K562 (cell line): Measurements from ENCODE around the gene POR. TPM values are rescaled to one million over a fixed set of nuclear protein-coding genes. Genes with fewer than 3 reads are reported as not detected.
A peak's percentile ranks its signal among the peaks of the same experiment; 100 is the strongest.

Source experiments
- CAMTA2 ChIP-seq: fragments of 250-450 bp; sonication (Bioruptor Pico); conservative IDR thresholded peaks from 2 replicates; pipeline ENCODE4 v1.5.1; 2022
- CC2D1A ChIP-seq: fragments of 450-650 bp; IDR thresholded peaks from 2 replicates; pipeline ENCODE4 v1.6.1; 2017; ENCODE audit warnings: mild to moderate bottlenecking
- DDX20 ChIP-seq: fragments of 450-650 bp; IDR thresholded peaks from 2 replicates; pipeline ENCODE4 v1.6.1; 2016; ENCODE audit warnings: missing genetic modification characterization, low read depth, mild to moderate bottlenecking, missing compliant biosample characterization, moderate library complexity
- GATAD2B ChIP-seq: fragments of 450-650 bp; IDR thresholded peaks from 2 replicates; pipeline ENCODE4 v1.6.1; 2017; ENCODE audit warnings: mild to moderate bottlenecking, borderline replicate concordance
- MAFK ChIP-seq: IDR thresholded peaks from 2 replicates; pipeline ENCODE4 v1.6.1; 2011; ENCODE audit warnings: low read length, improper control_type of control experiment
- MTA2 ChIP-seq: fragments of 450-650 bp; IDR thresholded peaks from 2 replicates; pipeline ENCODE4 v1.6.1; 2016; ENCODE audit warnings: low read depth
- NEUROD1 ChIP-seq: fragments of 150-350 bp; IDR thresholded peaks from 2 replicates; pipeline ENCODE4 v1.6.1; 2014; ENCODE audit warnings: borderline replicate concordance, low read length, low read depth; ENCODE audit not compliant: partially characterized antibody
- NFXL1 ChIP-seq: fragments of 450-650 bp; formaldehyde crosslinking; IDR thresholded peaks from 2 replicates; pipeline ENCODE4 v1.4.0; 2021; ENCODE audit warnings: mild to moderate bottlenecking
- POLR2G ChIP-seq: fragments of 200-400 bp; formaldehyde crosslinking; IDR thresholded peaks from 2 replicates; pipeline ENCODE4 v1.6.1; 2017; ENCODE audit warnings: low read depth, mild to moderate bottlenecking, antibody characterized with exemption, low read length, moderate library complexity
- SIN3B ChIP-seq: fragments of 450-650 bp; IDR thresholded peaks from 2 replicates; pipeline ENCODE4 v1.6.1; 2017; ENCODE audit warnings: low read depth, mild to moderate bottlenecking, moderate library complexity
- SMARCB1 ChIP-seq: IDR thresholded peaks from 2 replicates; pipeline ENCODE4 v1.6.1; 2011; ENCODE audit warnings: improper control_type of control experiment, low read depth; ENCODE audit not compliant: insufficient read length
- U2AF1 ChIP-seq: fragments of 200-400 bp; formaldehyde crosslinking; optimal IDR thresholded peaks from 2 replicates; pipeline ENCODE3; 2017; ENCODE audit warnings: mild to moderate bottlenecking, low read depth, low read length, moderate library complexity
- ZNF184 ChIP-seq: sonication (generic); formaldehyde crosslinking; IDR thresholded peaks from 2 replicates; pipeline ENCODE4 v1.5.0; 2020; ENCODE audit warnings: missing genetic modification reagents
- ZNF583 ChIP-seq: fragments of 250-450 bp; sonication (Bioruptor Pico); IDR thresholded peaks from 2 replicates; pipeline ENCODE4 v1.4.0; 2020
- polyA plus RNA-seq, 8 experiments: library from polyadenylated mRNA; depleted of rRNA in 4 of 8; stranded (reverse) in 5 of 8; unstranded in 3 of 8; fragments of >200 nt; fragmentation: Nextera tagmentation in 2 of 8; fragmentation: Illumina TruSeq in 1 of 8; extraction: Ambion mirVana in 2 of 8; extraction: Trizol in 1 of 8; gene quantifications; 2 replicates each; pipeline versions ENCODE4 v1.2.1 to v1.2.3, GENCODE V29; 2011 to 2014; ENCODE audit warnings: inconsistent platforms in 1 of 8, missing spikeins in 1 of 8
- total RNA-seq, 7 experiments: library from RNA; depleted of rRNA in 6 of 7; stranded (reverse); fragments of >200 nt in 6 of 7; fragmentation: Illumina TruSeq in 2 of 7; extraction: Trizol in 2 of 7; gene quantifications; 2 replicates each; pipeline versions ENCODE4 v1.2.1 to v1.2.3, GENCODE V29; 2011 to 2021; ENCODE audit warnings: low replicate concordance in 1 of 7
- TF ChIP-seq, protein P1 (sequence below): fragments of 450-650 bp; conservative IDR thresholded peaks from 2 replicates; pipeline ENCODE4 v1.6.1; 2016; ENCODE audit warnings: missing genetic modification characterization, low read depth, mild to moderate bottlenecking, control low read depth, missing compliant biosample characterization
- TF ChIP-seq, protein P2 (sequence below), 2 experiments: fragments of 450-650 bp in 1 of 2; sonication (generic) in 1 of 2; formaldehyde crosslinking in 1 of 2; IDR thresholded peaks; 2 replicates each; pipeline versions ENCODE4 v1.7.1 to v1.9.0; 2016 to 2022; ENCODE audit warnings: inconsistent platforms in 1 of 2, mild to moderate bottlenecking in 1 of 2, missing genetic modification reagents in 1 of 2
- TF ChIP-seq, protein P3 (sequence below): fragments of 450-650 bp; IDR thresholded peaks from 2 replicates; pipeline ENCODE4 v1.6.1; 2017; ENCODE audit warnings: mild to moderate bottlenecking, moderate library complexity

Gene POR
- total and polyA plus RNA-seq, 9 of the 15 experiments (the other 6 are each of a cell fraction or from before 2014, with no cell fraction given) = 4.7 to 142 (median 40.8) TPM

DNA sequence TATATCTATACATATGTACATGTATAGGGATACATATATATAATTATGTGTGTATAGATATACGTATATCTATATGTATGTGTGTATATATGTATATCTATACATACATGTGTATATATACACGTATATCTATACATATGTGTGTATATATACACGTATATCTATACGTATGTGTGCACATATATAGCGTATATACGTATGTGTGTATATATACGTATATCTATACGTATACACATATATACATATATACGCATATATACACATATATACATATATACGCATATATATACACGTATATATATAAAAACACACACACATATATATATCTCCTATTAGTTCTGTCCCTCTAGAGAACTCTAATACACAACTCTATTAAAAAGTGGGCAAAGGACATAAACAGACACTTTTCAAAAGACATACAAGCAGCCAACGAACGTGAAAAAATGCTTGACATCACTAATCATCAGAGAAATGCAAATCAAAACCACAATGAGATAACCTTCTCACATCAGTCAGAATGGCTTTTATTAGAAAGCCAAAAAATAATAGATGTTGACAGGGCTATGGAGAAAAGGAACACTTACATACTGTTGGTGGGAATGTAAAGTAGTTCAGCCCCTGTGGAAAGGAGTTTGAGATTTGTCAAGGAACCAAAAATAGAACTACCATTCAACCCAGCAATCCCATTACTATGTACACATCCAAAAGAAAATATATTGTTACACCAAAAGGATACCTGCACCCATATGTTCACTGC, 101.4 kb downstream of the POR start (continued):
- no peak for TF ChIP-seq SMARCB1
- TF ChIP-seq, protein P1, sequence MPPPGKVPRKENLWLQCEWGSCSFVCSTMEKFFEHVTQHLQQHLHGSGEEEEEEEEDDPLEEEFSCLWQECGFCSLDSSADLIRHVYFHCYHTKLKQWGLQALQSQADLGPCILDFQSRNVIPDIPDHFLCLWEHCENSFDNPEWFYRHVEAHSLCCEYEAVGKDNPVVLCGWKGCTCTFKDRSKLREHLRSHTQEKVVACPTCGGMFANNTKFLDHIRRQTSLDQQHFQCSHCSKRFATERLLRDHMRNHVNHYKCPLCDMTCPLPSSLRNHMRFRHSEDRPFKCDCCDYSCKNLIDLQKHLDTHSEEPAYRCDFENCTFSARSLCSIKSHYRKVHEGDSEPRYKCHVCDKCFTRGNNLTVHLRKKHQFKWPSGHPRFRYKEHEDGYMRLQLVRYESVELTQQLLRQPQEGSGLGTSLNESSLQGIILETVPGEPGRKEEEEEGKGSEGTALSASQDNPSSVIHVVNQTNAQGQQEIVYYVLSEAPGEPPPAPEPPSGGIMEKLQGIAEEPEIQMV (tag) = no peak
- TF ChIP-seq, protein P2, sequence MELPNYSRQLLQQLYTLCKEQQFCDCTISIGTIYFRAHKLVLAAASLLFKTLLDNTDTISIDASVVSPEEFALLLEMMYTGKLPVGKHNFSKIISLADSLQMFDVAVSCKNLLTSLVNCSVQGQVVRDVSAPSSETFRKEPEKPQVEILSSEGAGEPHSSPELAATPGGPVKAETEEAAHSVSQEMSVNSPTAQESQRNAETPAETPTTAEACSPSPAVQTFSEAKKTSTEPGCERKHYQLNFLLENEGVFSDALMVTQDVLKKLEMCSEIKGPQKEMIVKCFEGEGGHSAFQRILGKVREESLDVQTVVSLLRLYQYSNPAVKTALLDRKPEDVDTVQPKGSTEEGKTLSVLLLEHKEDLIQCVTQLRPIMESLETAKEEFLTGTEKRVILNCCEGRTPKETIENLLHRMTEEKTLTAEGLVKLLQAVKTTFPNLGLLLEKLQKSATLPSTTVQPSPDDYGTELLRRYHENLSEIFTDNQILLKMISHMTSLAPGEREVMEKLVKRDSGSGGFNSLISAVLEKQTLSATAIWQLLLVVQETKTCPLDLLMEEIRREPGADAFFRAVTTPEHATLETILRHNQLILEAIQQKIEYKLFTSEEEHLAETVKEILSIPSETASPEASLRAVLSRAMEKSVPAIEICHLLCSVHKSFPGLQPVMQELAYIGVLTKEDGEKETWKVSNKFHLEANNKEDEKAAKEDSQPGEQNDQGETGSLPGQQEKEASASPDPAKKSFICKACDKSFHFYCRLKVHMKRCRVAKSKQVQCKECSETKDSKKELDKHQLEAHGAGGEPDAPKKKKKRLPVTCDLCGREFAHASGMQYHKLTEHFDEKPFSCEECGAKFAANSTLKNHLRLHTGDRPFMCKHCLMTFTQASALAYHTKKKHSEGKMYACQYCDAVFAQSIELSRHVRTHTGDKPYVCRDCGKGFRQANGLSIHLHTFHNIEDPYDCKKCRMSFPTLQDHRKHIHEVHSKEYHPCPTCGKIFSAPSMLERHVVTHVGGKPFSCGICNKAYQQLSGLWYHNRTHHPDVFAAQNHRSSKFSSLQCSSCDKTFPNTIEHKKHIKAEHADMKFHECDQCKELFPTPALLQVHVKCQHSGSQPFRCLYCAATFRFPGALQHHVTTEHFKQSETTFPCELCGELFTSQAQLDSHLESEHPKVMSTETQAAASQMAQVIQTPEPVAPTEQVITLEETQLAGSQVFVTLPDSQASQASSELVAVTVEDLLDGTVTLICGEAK (IDR thresholded peaks at IDR 0.05) = no peak
- TF ChIP-seq, protein P2 (CRISPR knock-in tag; IDR thresholded peaks at IDR 0.05) = no peak
- TF ChIP-seq SIN3B = no peak
- no peak for TF ChIP-seq ZNF184 (CRISPR knock-in tag)
- no peak for TF ChIP-seq GATAD2B
- TF ChIP-seq, protein P3, sequence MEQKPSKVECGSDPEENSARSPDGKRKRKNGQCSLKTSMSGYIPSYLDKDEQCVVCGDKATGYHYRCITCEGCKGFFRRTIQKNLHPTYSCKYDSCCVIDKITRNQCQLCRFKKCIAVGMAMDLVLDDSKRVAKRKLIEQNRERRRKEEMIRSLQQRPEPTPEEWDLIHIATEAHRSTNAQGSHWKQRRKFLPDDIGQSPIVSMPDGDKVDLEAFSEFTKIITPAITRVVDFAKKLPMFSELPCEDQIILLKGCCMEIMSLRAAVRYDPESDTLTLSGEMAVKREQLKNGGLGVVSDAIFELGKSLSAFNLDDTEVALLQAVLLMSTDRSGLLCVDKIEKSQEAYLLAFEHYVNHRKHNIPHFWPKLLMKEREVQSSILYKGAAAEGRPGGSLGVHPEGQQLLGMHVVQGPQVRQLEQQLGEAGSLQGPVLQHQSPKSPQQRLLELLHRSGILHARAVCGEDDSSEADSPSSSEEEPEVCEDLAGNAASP = no peak
- no peak for TF ChIP-seq U2AF1
- no peak for TF ChIP-seq DDX20 (tag)
- TF ChIP-seq ZNF583 (CRISPR knock-in tag) = no peak; the same call in 1 of the 2 replicates
- TF ChIP-seq MAFK = no peak
- TF ChIP-seq NFXL1 (CRISPR knock-in tag) = no peak
- no peak for TF ChIP-seq POLR2G
- TF ChIP-seq CAMTA2 = peak; percentile 94
- TF ChIP-seq MTA2 = no peak
- TF ChIP-seq CC2D1A = no peak
- TF ChIP-seq NEUROD1 = no peak
